OCI-LY7 (cell line): ENCODE data around the gene ICA1L. TPM values are rescaled to one million over a fixed set of nuclear protein-coding genes. Genes with fewer than 3 reads are reported as not detected.
"Not testable (repeated sequence)": the region's sequence is repeated elsewhere in the genome, so short reads cannot be mapped to it uniquely, and the experiment has no call there.

ENCODE experiments used
- BruUV-seq: library from RNA; stranded (reverse); fragments of 400-500 nt; replicated peaks from 2 replicates; lab custom pipeline; 2021; lab: Mats Ljungman, UMichigan
- CTCF ChIA-PET: fragments of 300-600 bp; sonication (Branson Sonifier 250); formaldehyde crosslinking; loops from one replicate; lab custom pipeline; 2022; ENCODE audit warnings: antibody characterized with exemption; ENCODE audit not compliant: unreplicated experiment; lab: Charles Lee
- POLR2A ChIA-PET: fragments of 300-600 bp; sonication (Branson Sonifier 250); formaldehyde crosslinking; loops from one replicate; lab custom pipeline; 2022; ENCODE audit warnings: antibody characterized with exemption; lab: Charles Lee
- DNase-seq: peaks from one replicate; pipeline ENCODE4 v3.0.0-alpha.2; 2015; ENCODE audit warnings: low spot score
- H2AFZ ChIP-seq: fragments of 200-600 bp; sonication (generic), shearing (Covaris generic); 2 replicates; pipeline ENCODE4 v1.6.1; 2014; ENCODE audit warnings: mild to moderate bottlenecking, antibody characterized with exemption, low read length, moderate library complexity
- H3K27ac ChIP-seq: fragments of 200-600 bp; sonication (generic); 2 replicates; pipeline ENCODE4 v1.5.1; 2014; ENCODE audit warnings: mixed run types, low read depth, mild to moderate bottlenecking, moderate library complexity, low read length, inconsistent platforms; ENCODE audit not compliant: poor library complexity, severe bottlenecking
- H3K36me3 ChIP-seq: fragments of 200-600 bp; sonication (generic); 2 replicates; pipeline ENCODE4 v1.6.1; 2014; ENCODE audit warnings: mild to moderate bottlenecking, antibody characterized with exemption, low read length, moderate library complexity, mixed read lengths; ENCODE audit not compliant: insufficient read depth
- H3K4me1 ChIP-seq: fragments of 200-600 bp; sonication (generic); 2 replicates; pipeline ENCODE4 v1.5.1; 2014; ENCODE audit warnings: mild to moderate bottlenecking, low read length; ENCODE audit not compliant: insufficient read depth, poor library complexity, severe bottlenecking
- H3K4me2 ChIP-seq: fragments of 200-600 bp; sonication (generic); 2 replicates; pipeline ENCODE4 v1.6.1; 2014; ENCODE audit warnings: mild to moderate bottlenecking, low read length
- H3K4me3 ChIP-seq: fragments of 200-600 bp; sonication (generic); 2 replicates; pipeline ENCODE4 v1.5.1; 2014; ENCODE audit warnings: mild to moderate bottlenecking, low read depth, low read length; ENCODE audit not compliant: poor library complexity, severe bottlenecking
- H3K79me2 ChIP-seq: fragments of 200-600 bp; sonication (generic); 2 replicates; pipeline ENCODE4 v1.6.1; 2016; ENCODE audit warnings: low read depth, mild to moderate bottlenecking, low read length, moderate library complexity, mixed read lengths; ENCODE audit not compliant: insufficient read depth
- H3K9me2 ChIP-seq: fragments of 200-600 bp; sonication (generic); 2 replicates; pipeline ENCODE4 v1.6.1; 2016; ENCODE audit warnings: mild to moderate bottlenecking, low read length, mixed read lengths; ENCODE audit not compliant: insufficient read depth
- H3K9me3 ChIP-seq: fragments of 200-600 bp; sonication (generic); 2 replicates; pipeline ENCODE4 v1.6.1; 2014; ENCODE audit warnings: mild to moderate bottlenecking, mixed run types, low read length, mixed read lengths
- H4K20me1 ChIP-seq: fragments of 200-600 bp; sonication (generic); 2 replicates; pipeline ENCODE4 v1.6.1; 2014; ENCODE audit warnings: mild to moderate bottlenecking, antibody characterized with exemption, low read length, moderate library complexity, mixed read lengths; ENCODE audit not compliant: insufficient read depth
- EZH2phosphoT487 ChIP-seq: fragments of 200-600 bp; sonication (generic); IDR thresholded peaks from 2 replicates; pipeline ENCODE4 v1.6.1; 2018; ENCODE audit warnings: low read depth, borderline replicate concordance, mild to moderate bottlenecking, mixed run types, antibody characterized with exemption, low read length, moderate library complexity, mixed read lengths
- intact Hi-C: fragments of 100-400 bp; cut with micrococcal nuclease; formaldehyde crosslinking; loops from one replicate; pipeline ENCODE4 v1.10.0; 2022; ENCODE audit not compliant: unreplicated experiment
- total RNA-seq, 2 experiments: library from RNA; depleted of rRNA in 1 of 2; stranded (reverse); fragments of >200 nt in 1 of 2; shearing (Covaris generic) in 1 of 2; gene quantifications; 2 replicates each; pipeline ENCODE4 v1.2.3, GENCODE V29; 2014 to 2022
- TF ChIP-seq, protein P1 (sequence below): fragments of 200-600 bp; sonication (generic); conservative IDR thresholded peaks from 2 replicates; pipeline ENCODE4 v1.5.1; 2014; ENCODE audit warnings: mild to moderate bottlenecking, antibody characterized with exemption, low read length, moderate library complexity, mixed read lengths

The ICA1L gene
- total RNA-seq, 2 experiments from 2014 or later = 5.2 to 11.1 TPM

DNA sequence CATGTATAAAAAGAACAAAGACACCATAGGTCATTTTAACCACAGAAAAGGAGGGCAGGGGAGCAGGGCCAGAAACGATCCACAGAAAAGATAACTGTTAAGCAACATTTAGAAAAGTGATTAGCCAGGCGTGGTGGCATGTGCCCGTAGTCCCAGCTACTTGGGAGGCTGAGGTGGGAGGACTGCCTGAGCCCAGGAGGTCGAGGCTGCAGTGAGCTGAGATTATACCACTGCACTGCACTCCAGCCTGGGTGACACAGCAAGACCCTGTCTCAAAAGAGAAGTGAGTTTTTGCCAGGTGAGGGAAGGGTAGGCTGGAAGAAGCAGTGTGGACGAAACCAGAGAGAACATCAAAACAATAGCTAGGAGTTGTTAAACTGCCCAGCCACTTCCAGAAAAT is 36.6 kb upstream of the ICA1L start:
- intact Hi-C loops = no loop called here
- Histone ChIP-seq H3K4me3 (no peak overlapping the region), H4K20me1 (peaks cover 15% of the 10 kb centered on the region; the same call in 1 of the 2 replicates), H2AFZ (no peak overlapping the region), H3K79me2 (peaks cover 74% of the 10 kb centered on the region), H3K9me2 (no peaks in the 10 kb centered on the region), H3K9me3 (peaks cover 21% of the 10 kb centered on the region), H3K36me3 (peaks cover 65% of the 10 kb centered on the region), H3K4me1 (peaks cover 20% of the 10 kb centered on the region), H3K27ac (no peak overlapping the region), H3K4me2 (peak overlapping the region; percentile 47; the same call in 1 of the 2 replicates)
- ChIA-PET POLR2A (interaction anchor here (0.6 to 1.2 kb wide), 2 partner anchors 19 to 35 kb away, joined by 3 to 4 read pairs; no protein-coding TSS in a partner anchor), CTCF (no interaction called here)
- BruUV-seq = no TSS peak
- DNase-seq = no peak
- TF ChIP-seq EZH2phosphoT487 = no peak
- TF ChIP-seq, protein P1, sequence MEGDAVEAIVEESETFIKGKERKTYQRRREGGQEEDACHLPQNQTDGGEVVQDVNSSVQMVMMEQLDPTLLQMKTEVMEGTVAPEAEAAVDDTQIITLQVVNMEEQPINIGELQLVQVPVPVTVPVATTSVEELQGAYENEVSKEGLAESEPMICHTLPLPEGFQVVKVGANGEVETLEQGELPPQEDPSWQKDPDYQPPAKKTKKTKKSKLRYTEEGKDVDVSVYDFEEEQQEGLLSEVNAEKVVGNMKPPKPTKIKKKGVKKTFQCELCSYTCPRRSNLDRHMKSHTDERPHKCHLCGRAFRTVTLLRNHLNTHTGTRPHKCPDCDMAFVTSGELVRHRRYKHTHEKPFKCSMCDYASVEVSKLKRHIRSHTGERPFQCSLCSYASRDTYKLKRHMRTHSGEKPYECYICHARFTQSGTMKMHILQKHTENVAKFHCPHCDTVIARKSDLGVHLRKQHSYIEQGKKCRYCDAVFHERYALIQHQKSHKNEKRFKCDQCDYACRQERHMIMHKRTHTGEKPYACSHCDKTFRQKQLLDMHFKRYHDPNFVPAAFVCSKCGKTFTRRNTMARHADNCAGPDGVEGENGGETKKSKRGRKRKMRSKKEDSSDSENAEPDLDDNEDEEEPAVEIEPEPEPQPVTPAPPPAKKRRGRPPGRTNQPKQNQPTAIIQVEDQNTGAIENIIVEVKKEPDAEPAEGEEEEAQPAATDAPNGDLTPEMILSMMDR = no peak

DNA sequence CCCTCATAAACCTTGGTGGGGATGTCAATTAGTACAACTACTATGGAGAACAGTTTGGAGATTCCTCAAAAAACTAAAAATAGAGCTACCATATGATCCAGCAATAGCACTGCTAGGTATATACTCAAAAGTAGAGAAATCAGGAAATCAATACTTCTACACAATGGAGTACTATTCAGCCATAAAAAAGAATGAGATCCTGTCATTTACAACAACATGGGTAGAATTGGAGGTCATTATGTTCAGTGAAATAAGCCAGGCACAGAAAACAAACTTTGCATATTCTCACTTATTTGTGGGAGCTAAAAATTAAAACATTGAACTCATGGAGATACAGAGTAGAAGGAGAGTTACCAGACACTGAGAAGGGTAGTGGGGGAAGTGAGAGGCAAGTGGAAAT is 33.9 kb upstream of the ICA1L start:
- Histone ChIP-seq H4K20me1 (peaks cover 15% of the 10 kb centered on the region; the same call in 1 of the 2 replicates), H3K4me1 (peaks cover 20% of the 10 kb centered on the region), H3K79me2 (peaks cover 65% of the 10 kb centered on the region), H3K36me3 (peaks cover 86% of the 10 kb centered on the region), H3K9me3 (peaks cover 21% of the 10 kb centered on the region)
- H3K27ac ChIP-seq, BruUV-seq, H3K4me2 ChIP-seq, H2AFZ ChIP-seq, CTCF ChIA-PET, DNase-seq, H3K4me3 ChIP-seq, intact Hi-C loops, H3K9me2 ChIP-seq: not testable (repeated sequence)
- POLR2A ChIA-PET = interaction anchor here (0.6 kb wide), 1 partner anchor 668 kb away, joined by 4 read pairs; no protein-coding TSS in a partner anchor

GRCh38 chr2:202885190-202885589 is 13.6 kb upstream of the ICA1L start:
- ChIA-PET POLR2A (interaction anchor here (0.7 kb wide), 1 partner anchor 10 kb away, joined by 4 read pairs; no protein-coding TSS in a partner anchor), CTCF (no interaction called here)
- BruUV-seq = no TSS peak
- no peak overlapping the region for H2AFZ ChIP-seq
- H3K9me3 ChIP-seq = no peaks in the 10 kb centered on the region
- H3K27ac ChIP-seq = no peak overlapping the region
- H3K79me2 ChIP-seq = no peaks in the 10 kb centered on the region
- H3K9me2 ChIP-seq = no peaks in the 10 kb centered on the region
- peaks cover 90% of the 10 kb centered on the region for H3K36me3 ChIP-seq
- no peaks in the 10 kb centered on the region for H4K20me1 ChIP-seq
- no peak for DNase-seq
- no peak overlapping the region for H3K4me2 ChIP-seq
- H3K4me3 ChIP-seq = no peak overlapping the region
- TF ChIP-seq, protein P1 = no peak
- no peak for TF ChIP-seq EZH2phosphoT487
- intact Hi-C loops = no loop called here
- H3K4me1 ChIP-seq = no peaks in the 10 kb centered on the region
